ENCODE data around the gene SLC22A31.

The SLC22A31 gene

DNA sequence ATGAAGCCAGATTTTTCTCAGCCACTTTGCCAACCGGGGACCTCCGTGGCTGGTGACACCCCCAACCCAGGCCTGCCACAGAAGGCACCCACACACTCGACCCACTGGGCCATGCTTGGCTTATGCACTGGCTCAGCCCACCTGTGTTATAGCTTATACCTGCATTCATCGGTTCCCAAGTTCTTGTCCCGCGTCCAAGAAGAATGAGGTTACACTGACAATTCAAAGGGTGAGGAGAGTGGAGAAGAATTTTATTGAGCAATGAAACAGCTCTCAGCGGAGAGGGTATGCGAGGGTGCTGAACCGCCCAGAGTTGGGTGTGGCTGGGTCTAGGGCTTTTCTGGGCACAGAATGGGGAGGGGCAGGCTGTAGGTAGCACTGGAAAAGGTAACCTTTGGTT is 51.0 kb downstream of the SLC22A31 start:
- no peak for DNase-seq (ENCODE audit: low read depth)

- DNase-seq (ENCODE audit: low read depth), result no peak
These were observed 53.1 kb downstream of the SLC22A31 start for GRCh38 chr16:89147085-89147817.

- no peak for DNase-seq (ENCODE audit: low read depth)
These were observed 53.9 kb downstream of the SLC22A31 start for GRCh38 chr16:89146211-89147005.
